ENCODE results near the gene TSPAN31.

TSPAN31 gene

GRCh38 chr12:57755454-57756372, 10.9 kb downstream of the TSPAN31 start:
- Histone ChIP-seq H3K4me2 (ENCODE audit: low read length) (peak overlapping the region; percentile 91), H3K27me3 (ENCODE audit: insufficient read depth, low read length) (no peaks in the 10 kb centered on the region), H2AFZ (ENCODE audit: low read length) (no peak overlapping the region), H3K9ac (ENCODE audit: low read length) (peak overlapping the region; percentile 77), H3K36me3 (ENCODE audit: insufficient read depth, low read length) (peaks cover 34% of the 10 kb centered on the region), H3K4me1 (ENCODE audit: insufficient read depth, low read length, severe bottlenecking) (peaks cover 43% of the 10 kb centered on the region), H3K9me2 (ENCODE audit: low read depth, low read length) (no peaks in the 10 kb centered on the region), H3K27ac (ENCODE audit: low read depth, low read length, poor library complexity, severe bottlenecking) (peak overlapping the region; percentile 65), H3K9me3 (ENCODE audit: low read length) (no peaks in the 10 kb centered on the region), H4K20me1 (ENCODE audit: insufficient read depth, low read length) (no peaks in the 10 kb centered on the region), H3F3A (ENCODE audit: insufficient read depth, low read length) (no peaks in the 10 kb centered on the region), H3K4me3 (ENCODE audit: low read depth, low read length, poor library complexity, severe bottlenecking) (peak overlapping the region; percentile 73), H3K79me2 (ENCODE audit: insufficient read depth, low read length) (peaks cover 14% of the 10 kb centered on the region)
- no peak for TF ChIP-seq EZH2 (IDR thresholded peaks at IDR 0.05; ENCODE audit: borderline replicate concordance, low read length)
- no peak for TF ChIP-seq CTCF (IDR thresholded peaks at IDR 0.05; ENCODE audit: low read length)

- H3K4me2 ChIP-seq (ENCODE audit: low read length), result peak overlapping the region; percentile 91
- H3K9ac ChIP-seq (ENCODE audit: low read length), result peak overlapping the region; percentile 77
- H3K4me1 ChIP-seq (ENCODE audit: insufficient read depth, low read length, severe bottlenecking), result peaks cover 35% of the 10 kb centered on the region
- no peaks in the 10 kb centered on the region for H4K20me1 ChIP-seq (ENCODE audit: insufficient read depth, low read length)
- no peaks in the 10 kb centered on the region for H3K9me2 ChIP-seq (ENCODE audit: low read depth, low read length)
- no peaks in the 10 kb centered on the region for H3F3A ChIP-seq (ENCODE audit: insufficient read depth, low read length)
- H2AFZ ChIP-seq (ENCODE audit: low read length), result no peak overlapping the region
- H3K9me3 ChIP-seq (ENCODE audit: low read length), result no peaks in the 10 kb centered on the region
- peaks cover 30% of the 10 kb centered on the region; the same call in 1 of the 2 replicates for H3K36me3 ChIP-seq (ENCODE audit: insufficient read depth, low read length)
- no peaks in the 10 kb centered on the region for H3K27me3 ChIP-seq (ENCODE audit: insufficient read depth, low read length)
- TF ChIP-seq EZH2 (IDR thresholded peaks at IDR 0.05; ENCODE audit: borderline replicate concordance, low read length), result no peak
- TF ChIP-seq CTCF (IDR thresholded peaks at IDR 0.05; ENCODE audit: low read length), result peak; percentile 86
- H3K27ac ChIP-seq (ENCODE audit: low read depth, low read length, poor library complexity, severe bottlenecking), result peak overlapping the region; percentile 65
- H3K79me2 ChIP-seq (ENCODE audit: insufficient read depth, low read length), result peaks cover 4% of the 10 kb centered on the region
- H3K4me3 ChIP-seq (ENCODE audit: low read depth, low read length, poor library complexity, severe bottlenecking), result peak overlapping the region; percentile 73
Measured at GRCh38 chr12:57756406-57757341, 11.8 kb downstream of the TSPAN31 start.

- TF ChIP-seq EZH2 (IDR thresholded peaks at IDR 0.05; ENCODE audit: borderline replicate concordance, low read length), result no peak
- TF ChIP-seq CTCF (IDR thresholded peaks at IDR 0.05; ENCODE audit: low read length), result no peak
- H3K36me3 ChIP-seq (ENCODE audit: insufficient read depth, low read length), result peaks cover 30% of the 10 kb centered on the region; the same call in 1 of the 2 replicates
- no peaks in the 10 kb centered on the region for H3K9me2 ChIP-seq (ENCODE audit: low read depth, low read length)
- no peak overlapping the region for H3K27ac ChIP-seq (ENCODE audit: low read depth, low read length, poor library complexity, severe bottlenecking)
- no peaks in the 10 kb centered on the region for H3K79me2 ChIP-seq (ENCODE audit: insufficient read depth, low read length)
- no peak overlapping the region for H3K9ac ChIP-seq (ENCODE audit: low read length)
- H2AFZ ChIP-seq (ENCODE audit: low read length), result no peak overlapping the region
- no peaks in the 10 kb centered on the region for H4K20me1 ChIP-seq (ENCODE audit: insufficient read depth, low read length)
- H3K4me2 ChIP-seq (ENCODE audit: low read length), result no peak overlapping the region
- no peaks in the 10 kb centered on the region for H3F3A ChIP-seq (ENCODE audit: insufficient read depth, low read length)
- H3K27me3 ChIP-seq (ENCODE audit: insufficient read depth, low read length), result no peaks in the 10 kb centered on the region
- H3K4me3 ChIP-seq (ENCODE audit: low read depth, low read length, poor library complexity, severe bottlenecking), result no peak overlapping the region
- H3K9me3 ChIP-seq (ENCODE audit: low read length), result no peaks in the 10 kb centered on the region
- peaks cover 32% of the 10 kb centered on the region for H3K4me1 ChIP-seq (ENCODE audit: insufficient read depth, low read length, severe bottlenecking)
Measured at GRCh38 chr12:57757771-57758170, 12.9 kb downstream of the TSPAN31 start.
